Panc1 (cell line): ENCODE data around the gene VDR. TPM values are rescaled to one million over a fixed set of nuclear protein-coding genes. Genes with fewer than 3 reads are reported as not detected.
"Not testable (repeated sequence)": the region's sequence is repeated elsewhere in the genome, so short reads cannot be mapped to it uniquely, and the experiment has no call there.

Experiments used
- ATAC-seq: fragments of 200-7000 bp; cut with Tn5 transposase; 2 replicates; pipeline ENCODE4 v1.9.1; 2020; ENCODE audit warnings: mild to moderate bottlenecking, moderate library complexity
- BruUV-seq: library from RNA; stranded (reverse); fragments of 400-500 nt; replicated peaks from 2 replicates; lab custom pipeline; 2021; lab: Mats Ljungman, UMichigan
- CTCF ChIA-PET: fragments of 300-600 bp; sonication (Branson Sonifier 250); formaldehyde crosslinking; loops from one replicate; lab custom pipeline; 2022; ENCODE audit warnings: antibody characterized with exemption; lab: Charles Lee
- POLR2A ChIA-PET: fragments of 300-600 bp; sonication (Branson Sonifier 250); formaldehyde crosslinking; loops from one replicate; lab custom pipeline; 2022; ENCODE audit warnings: antibody characterized with exemption; lab: Charles Lee
- DNase-seq: peaks from one replicate; pipeline ENCODE4 v3.0.0-alpha.2; 2010; ENCODE audit warnings: low read depth, low spot score
- H3K27ac ChIP-seq: 2 replicates; pipeline ENCODE4 v1.5.1; 2011; ENCODE audit warnings: mild to moderate bottlenecking, low read length, inconsistent platforms
- H3K27me3 ChIP-seq: fragments of 200-500 bp; sonication (Bioruptor generic); 2 replicates; pipeline ENCODE4 v1.6.0; 2014; ENCODE audit warnings: low read length, inconsistent platforms; ENCODE audit not compliant: control insufficient read depth, insufficient read depth
- H3K36me3 ChIP-seq: fragments of 200-500 bp; sonication (Bioruptor generic); 2 replicates; pipeline ENCODE4 v1.5.1; 2014; ENCODE audit warnings: inconsistent platforms, mild to moderate bottlenecking, low read length, moderate library complexity; ENCODE audit not compliant: control insufficient read depth, insufficient read depth
- H3K4me1 ChIP-seq: 2 replicates; pipeline ENCODE4 v1.5.1; 2011; ENCODE audit warnings: inconsistent platforms, mild to moderate bottlenecking, low read length, moderate library complexity; ENCODE audit not compliant: control insufficient read depth, insufficient read depth
- H3K4me3 ChIP-seq, 2 experiments: 2 replicates each; pipeline ENCODE4 v1.5.1; 2011 to 2012; ENCODE audit warnings: low read depth in 2 of 2, low read length in 2 of 2, mild to moderate bottlenecking in 2 of 2, inconsistent platforms in 1 of 2, moderate library complexity in 1 of 2
- H3K9me3 ChIP-seq: fragments of 200-500 bp; sonication (Bioruptor generic); 2 replicates; pipeline ENCODE4 v1.5.1; 2014; ENCODE audit warnings: low read depth, mild to moderate bottlenecking, inconsistent platforms, low read length, moderate library complexity; ENCODE audit not compliant: control insufficient read depth, insufficient read depth
- CTCF ChIP-seq: fragments of 450-650 bp; IDR thresholded peaks from 2 replicates; pipeline ENCODE4 v1.5.1; 2017; ENCODE audit warnings: mild to moderate bottlenecking
- POLR2AphosphoS5 ChIP-seq: IDR thresholded peaks from 2 replicates; pipeline ENCODE4 v1.6.1; 2012; ENCODE audit warnings: mild to moderate bottlenecking, low read depth, low read length, moderate library complexity
- REST ChIP-seq, 2 experiments: IDR thresholded peaks; 2 replicates each; pipeline ENCODE4 v1.6.1; 2011 to 2012; ENCODE audit warnings: low read depth in 2 of 2, control low read depth in 1 of 2, low read length in 1 of 2, mild to moderate bottlenecking in 1 of 2, moderate library complexity in 1 of 2; ENCODE audit not compliant: insufficient read depth in 1 of 2
- SIN3A ChIP-seq: IDR thresholded peaks from 2 replicates; pipeline ENCODE4 v1.6.1; 2012; ENCODE audit warnings: low read depth, mild to moderate bottlenecking, low read length, moderate library complexity, borderline replicate concordance; ENCODE audit not compliant: insufficient read depth
- TCF7L2 ChIP-seq: IDR thresholded peaks from 2 replicates; pipeline ENCODE4 v1.6.1; 2011; ENCODE audit warnings: mild to moderate bottlenecking, low read depth, low read length, inconsistent platforms
- in situ Hi-C: cut with HindIII; loops from 2 replicates; pipeline ENCODE4 v1.10.0; 2016; ENCODE audit warnings: low sequenced_read_pairs, low pct_unique_long_range_greater_than_20kb
- intact Hi-C: fragments of 100-400 bp; cut with micrococcal nuclease; formaldehyde crosslinking; loops from one replicate; pipeline ENCODE4 v1.10.0; 2022; ENCODE audit not compliant: unreplicated experiment
- total RNA-seq: library from RNA; stranded (reverse); gene quantifications from one replicate; pipeline ENCODE4 v1.2.1, GENCODE V29; 2021; ENCODE audit not compliant: unreplicated experiment

VDR gene
- total RNA-seq, 1 experiment from 2014 or later: 3.0 TPM

- Histone ChIP-seq H3K27ac (peak overlapping the region; percentile 89), H3K9me3 (no peaks in the 10 kb centered on the region), H3K4me1 (peaks cover 79% of the 10 kb centered on the region), H3K4me3 (no peak overlapping the region), H3K36me3 (peaks cover 2% of the 10 kb centered on the region; the same call in 1 of the 2 replicates), H3K27me3 (no peaks in the 10 kb centered on the region)
- TF ChIP-seq TCF7L2: no peak
- TF ChIP-seq CTCF: no peak
- TF ChIP-seq SIN3A: no peak
- no peak for TF ChIP-seq POLR2AphosphoS5
- no peak for TF ChIP-seq REST (IDR thresholded peaks at IDR 0.05; ENCODE audit: insufficient read depth in 1 of 2, low read depth in 2 of 2, low read length in 1 of 2)
- CTCF ChIA-PET: interaction anchor here (0.6 to 3.3 kb wide), 2 partner anchors 27 to 42 kb away, joined by 3 to 16 read pairs; no protein-coding TSS in a partner anchor
- intact Hi-C loops: no loop called here
- in situ Hi-C loops: no loop called here
- no TSS peak for BruUV-seq
- ATAC-seq: no peak
- DNase-seq: no peak
- POLR2A ChIA-PET: interaction anchor here (0.7 kb wide), 1 partner anchor 53 kb away, joined by 7 read pairs; no protein-coding TSS in a partner anchor
Observed at GRCh38 chr12:47811072-47811396, 93.8 kb downstream of the VDR start.

- in situ Hi-C loops, ATAC-seq, BruUV-seq, DNase-seq, H3K9me3 ChIP-seq, H3K27ac ChIP-seq, H3K4me3 ChIP-seq, H3K36me3 ChIP-seq, CTCF ChIA-PET, intact Hi-C loops, H3K27me3 ChIP-seq: not testable (repeated sequence)
- peaks cover 68% of the 10 kb centered on the region for H3K4me1 ChIP-seq
- POLR2A ChIA-PET: interaction anchor here (0.7 kb wide), 1 partner anchor 99 kb away, joined by 3 read pairs; no protein-coding TSS in a partner anchor
Observed at GRCh38 chr12:47809518-47809917, 95.3 kb downstream of the VDR start.

GRCh38 chr12:47808574-47809365 lies 96.0 kb downstream of the VDR start:
- Histone ChIP-seq H3K4me1 (peaks cover 65% of the 10 kb centered on the region), H3K36me3 (peaks cover 2% of the 10 kb centered on the region; the same call in 1 of the 2 replicates), H3K9me3 (no peaks in the 10 kb centered on the region), H3K4me3 (no peak overlapping the region), H3K27ac (peak overlapping the region; percentile 61), H3K27me3 (no peaks in the 10 kb centered on the region)
- no TSS peak for BruUV-seq
- in situ Hi-C loops (no loop called here), intact Hi-C loops (no loop called here)
- ChIA-PET POLR2A (interaction anchor here (0.9 kb wide), 1 partner anchor 8 kb away, joined by 3 read pairs; no protein-coding TSS in a partner anchor), CTCF (interaction anchor here (0.6 to 1.1 kb wide), 3 partner anchors 30 to 63 kb away, joined by 4 to 5 read pairs (median 4); no protein-coding TSS in a partner anchor)
- ATAC-seq (no peak), DNase-seq (no peak)
- TF ChIP-seq REST (IDR thresholded peaks at IDR 0.05; ENCODE audit: insufficient read depth in 1 of 2, low read depth in 2 of 2, low read length in 1 of 2) (no peak), CTCF (no peak), POLR2AphosphoS5 (no peak), TCF7L2 (no peak), SIN3A (no peak)
